ENCODE results near the gene ALG13. TPM values are rescaled to one million over a fixed set of nuclear protein-coding genes. Genes with fewer than 3 reads are reported as not detected.

The ALG13 gene
- polyA plus RNA-seq, 3 donors, result 62.0 to 94.5 (median 83.5) TPM

DNA sequence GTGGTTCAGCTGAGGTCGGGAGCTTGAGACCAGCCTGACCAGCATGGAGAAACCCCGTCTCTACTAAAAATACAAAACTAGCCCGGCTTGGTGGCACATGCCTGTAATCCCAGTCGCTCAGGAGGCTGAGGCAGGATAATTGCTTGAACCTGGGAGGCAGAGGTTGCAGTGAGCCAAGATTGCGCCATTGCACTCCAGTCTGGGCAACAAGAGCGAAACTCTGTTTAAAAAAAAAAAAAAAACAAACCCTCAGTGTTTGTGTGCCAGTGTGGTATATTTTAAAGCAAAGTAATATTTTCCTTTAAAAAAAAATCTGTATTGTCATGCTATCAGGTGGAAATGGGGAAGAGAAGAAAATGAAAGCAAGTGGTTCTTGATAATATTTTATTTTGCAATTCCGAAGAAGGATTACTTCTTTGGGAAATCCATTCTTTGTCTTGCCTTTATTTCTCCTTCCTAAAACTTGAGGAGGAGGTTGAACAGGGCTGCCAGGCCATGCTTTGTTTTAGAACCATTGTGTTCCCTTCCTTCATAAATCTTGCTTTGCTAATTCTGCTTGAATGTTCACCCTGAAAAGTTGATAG, 14.4 kb downstream of the ALG13 start:
- Mint-ChIP-seq H3K27me3 (ENCODE audit: low read depth in 3 of 3) (peaks cover 0 to 5% (median 0%) of the 10 kb centered on the region in 3 donors), H3K4me1 (peaks cover 11% of the 10 kb centered on the region), H3K36me3 (peaks cover 9 to 14% of the 10 kb centered on the region in 2 donors), H3K4me3 (peak overlapping the region; percentile 16 to 64), H3K9me3 (no peaks in the 10 kb centered on the region), H3K27ac (peak overlapping the region in 6 of 7 donors; percentile 43 to 76 (median 60))
- no peak overlapping the region for H2AFZ ChIP-seq (ENCODE audit: insufficient read depth, low read depth, low read length, poor library complexity, severe bottlenecking)
- peaks cover 0 to 7% of the 10 kb centered on the region in 2 donors for H3K4me1 ChIP-seq (ENCODE audit: control insufficient read depth in 1 of 2, insufficient read depth in 2 of 2, low read length in 2 of 2)
- no peaks in the 10 kb centered on the region for H3K79me2 ChIP-seq (ENCODE audit: insufficient read depth, low read length)
- H3K9me3 ChIP-seq (replicated peaks in 1 of 2; ENCODE audit: control insufficient read depth in 1 of 2, insufficient read depth in 1 of 2, low read length in 2 of 2), result no peaks in the 10 kb centered on the region
- DNase-seq, result peak in 2 of 3 donors; percentile 3 to 5
- TF ChIP-seq, protein P1, sequence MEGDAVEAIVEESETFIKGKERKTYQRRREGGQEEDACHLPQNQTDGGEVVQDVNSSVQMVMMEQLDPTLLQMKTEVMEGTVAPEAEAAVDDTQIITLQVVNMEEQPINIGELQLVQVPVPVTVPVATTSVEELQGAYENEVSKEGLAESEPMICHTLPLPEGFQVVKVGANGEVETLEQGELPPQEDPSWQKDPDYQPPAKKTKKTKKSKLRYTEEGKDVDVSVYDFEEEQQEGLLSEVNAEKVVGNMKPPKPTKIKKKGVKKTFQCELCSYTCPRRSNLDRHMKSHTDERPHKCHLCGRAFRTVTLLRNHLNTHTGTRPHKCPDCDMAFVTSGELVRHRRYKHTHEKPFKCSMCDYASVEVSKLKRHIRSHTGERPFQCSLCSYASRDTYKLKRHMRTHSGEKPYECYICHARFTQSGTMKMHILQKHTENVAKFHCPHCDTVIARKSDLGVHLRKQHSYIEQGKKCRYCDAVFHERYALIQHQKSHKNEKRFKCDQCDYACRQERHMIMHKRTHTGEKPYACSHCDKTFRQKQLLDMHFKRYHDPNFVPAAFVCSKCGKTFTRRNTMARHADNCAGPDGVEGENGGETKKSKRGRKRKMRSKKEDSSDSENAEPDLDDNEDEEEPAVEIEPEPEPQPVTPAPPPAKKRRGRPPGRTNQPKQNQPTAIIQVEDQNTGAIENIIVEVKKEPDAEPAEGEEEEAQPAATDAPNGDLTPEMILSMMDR (IDR thresholded peaks at IDR 0.05), result no peak
- H3K4me2 ChIP-seq (replicated peaks; ENCODE audit: extremely low read depth, low read length, poor library complexity, severe bottlenecking), result peak overlapping the region; percentile 4
- H3K27ac ChIP-seq (ENCODE audit: low read depth in 1 of 2, low read length in 2 of 2), result peak overlapping the region; percentile 28 to 54
- H3K4me3 ChIP-seq (replicated peaks in 1 of 3; ENCODE audit: low read depth in 2 of 3, low read length in 3 of 3), result peak overlapping the region in 1 of 3 experiments; percentile 27
- peaks cover 12 to 22% of the 10 kb centered on the region in 2 donors for H3K36me3 ChIP-seq (replicated peaks in 1 of 2; ENCODE audit: control insufficient read depth in 1 of 2, insufficient read depth in 2 of 2, low read length in 2 of 2)
- no peak overlapping the region for H3K9ac ChIP-seq (ENCODE audit: insufficient read depth, low read length, poor library complexity, severe bottlenecking)
- no peaks in the 10 kb centered on the region for H3K27me3 ChIP-seq (ENCODE audit: control insufficient read depth in 2 of 2, insufficient read depth in 2 of 2, low read length in 2 of 2)
- H4K20me1 ChIP-seq (ENCODE audit: insufficient read depth, low read length), result no peaks in the 10 kb centered on the region
- intact Hi-C loops (cut with micrococcal nuclease), result no loop called here
- WGBS (ENCODE audit: insufficient coverage), result no CpG with 5 or more reads among the region's 7 CpGs

DNA sequence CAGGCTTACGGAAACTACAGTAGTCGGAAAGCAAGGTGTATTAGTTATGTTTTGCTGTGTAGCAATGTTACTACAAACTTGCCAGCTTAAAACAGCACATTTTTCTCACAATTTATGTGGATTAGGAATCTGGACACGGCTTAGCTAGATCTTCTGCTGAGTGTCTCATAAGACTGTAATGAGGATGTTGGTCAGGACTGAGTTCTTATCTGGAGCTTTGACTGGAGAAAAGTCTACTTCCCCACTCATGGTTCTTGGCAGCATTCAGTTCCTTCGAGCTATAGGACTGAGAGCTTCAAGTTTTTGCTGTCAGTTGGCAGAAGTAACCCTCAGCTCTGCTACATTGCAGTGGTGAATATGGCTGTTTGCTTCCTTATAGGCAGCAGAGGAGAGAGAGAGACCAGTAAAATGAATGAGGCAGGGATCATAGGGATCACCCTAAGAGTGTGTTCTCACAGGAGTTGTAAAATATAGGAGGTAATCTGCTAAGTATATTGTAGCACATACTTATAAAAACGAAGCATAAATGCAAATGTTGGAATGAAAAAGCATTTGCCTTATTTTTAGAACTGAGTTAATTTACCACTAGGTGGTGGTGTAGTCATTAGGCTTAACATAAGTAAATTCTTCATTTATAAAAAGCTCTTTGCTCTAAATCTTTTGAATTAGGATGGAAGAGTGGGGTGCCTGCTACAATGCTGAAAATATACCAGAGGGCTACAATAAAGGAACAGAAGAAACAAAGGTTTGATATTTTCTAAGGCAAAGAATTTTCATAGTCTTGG, 38.6 kb downstream of the ALG13 start:
- Mint-ChIP-seq H3K9me3 (no peaks in the 10 kb centered on the region), H3K27me3 (ENCODE audit: low read depth in 3 of 3) (no peaks in the 10 kb centered on the region), H3K36me3 (peaks cover 20 to 21% of the 10 kb centered on the region in 2 donors), H3K4me1 (no peaks in the 10 kb centered on the region), H3K27ac (peak overlapping the region in 5 of 7 donors; percentile 5 to 61 (median 10)), H3K4me3 (no peak overlapping the region)
- Histone ChIP-seq H3K4me1 (ENCODE audit: control insufficient read depth in 1 of 2, insufficient read depth in 2 of 2, low read length in 2 of 2) (no peaks in the 10 kb centered on the region), H3K9me3 (replicated peaks in 1 of 2; ENCODE audit: control insufficient read depth in 1 of 2, insufficient read depth in 1 of 2, low read length in 2 of 2) (no peaks in the 10 kb centered on the region), H3K4me2 (replicated peaks; ENCODE audit: extremely low read depth, low read length, poor library complexity, severe bottlenecking) (no peak overlapping the region), H4K20me1 (ENCODE audit: insufficient read depth, low read length) (no peaks in the 10 kb centered on the region), H3K36me3 (replicated peaks in 1 of 2; ENCODE audit: control insufficient read depth in 1 of 2, insufficient read depth in 2 of 2, low read length in 2 of 2) (peaks cover 8 to 26% of the 10 kb centered on the region in 2 donors), H3K4me3 (replicated peaks in 1 of 3; ENCODE audit: low read depth in 2 of 3, low read length in 3 of 3) (no peak overlapping the region), H3K9ac (ENCODE audit: insufficient read depth, low read length, poor library complexity, severe bottlenecking) (no peak overlapping the region), H3K79me2 (ENCODE audit: insufficient read depth, low read length) (no peaks in the 10 kb centered on the region), H3K27ac (ENCODE audit: low read depth in 1 of 2, low read length in 2 of 2) (peak overlapping the region in 1 of 2 donors; percentile 11), H3K27me3 (ENCODE audit: control insufficient read depth in 2 of 2, insufficient read depth in 2 of 2, low read length in 2 of 2) (no peaks in the 10 kb centered on the region), H2AFZ (ENCODE audit: insufficient read depth, low read depth, low read length, poor library complexity, severe bottlenecking) (no peak overlapping the region)
- WGBS (ENCODE audit: insufficient coverage), result no CpG with 5 or more reads among the region's 5 CpGs
- intact Hi-C loops (cut with micrococcal nuclease), result no loop called here
- no peak for DNase-seq
- TF ChIP-seq, protein P1 (IDR thresholded peaks at IDR 0.05), result no peak

All from CD14-positive monocyte (primary cell).